Muscle layer of duodenum (tissue), 2 donors: ENCODE results near the gene TSPAN9.

Experiments
- H3K27ac ChIP-seq: one replicate; pipeline ENCODE4 v1.7.0; 2013; ENCODE audit warnings: mild to moderate bottlenecking, low read length
- H3K27me3 ChIP-seq: one replicate; pipeline ENCODE4 v1.7.0; 2013; ENCODE audit warnings: low read depth, mild to moderate bottlenecking, control low read depth, low read length
- H3K36me3 ChIP-seq, 2 donors: one replicate each; pipeline ENCODE4 v1.7.0; 2013; ENCODE audit warnings: low read length in 2 of 2, control low read depth in 1 of 2, mild to moderate bottlenecking in 1 of 2; ENCODE audit not compliant: insufficient read depth in 2 of 2, control insufficient read depth in 1 of 2
- H3K4me1 ChIP-seq, 2 donors: one replicate each; pipeline ENCODE4 v1.7.0; 2013; ENCODE audit warnings: low read length in 2 of 2, mild to moderate bottlenecking in 2 of 2, control low read depth in 1 of 2, moderate library complexity in 1 of 2; ENCODE audit not compliant: insufficient read depth in 2 of 2, control insufficient read depth in 1 of 2
- H3K4me3 ChIP-seq, 2 donors: one replicate each; pipeline ENCODE4 v1.7.0; 2013; ENCODE audit warnings: low read length in 2 of 2, low read depth in 1 of 2, mild to moderate bottlenecking in 1 of 2
- H3K9me3 ChIP-seq, 2 donors: one replicate each; pipeline ENCODE4 v1.7.0; 2013; ENCODE audit warnings: low read length in 2 of 2, control low read depth in 1 of 2, mild to moderate bottlenecking in 1 of 2; ENCODE audit not compliant: control insufficient read depth in 1 of 2
- donor health status: healthy.

Gene TSPAN9

GRCh38 chr12:3293446-3294161 is 216.4 kb downstream of the TSPAN9 start:
- no peaks in the 10 kb centered on the region for H3K27me3 ChIP-seq
- H3K9me3 ChIP-seq: no peaks in the 10 kb centered on the region
- no peak overlapping the region for H3K4me3 ChIP-seq
- H3K36me3 ChIP-seq: peaks cover 0 to 5% of the 10 kb centered on the region in 2 donors
- no peak overlapping the region for H3K27ac ChIP-seq
- peaks cover 0 to 5% of the 10 kb centered on the region in 2 donors for H3K4me1 ChIP-seq

- Histone ChIP-seq H3K9me3 (no peaks in the 10 kb centered on the region), H3K27me3 (peaks cover 6% of the 10 kb centered on the region), H3K4me1 (peaks cover 0 to 5% of the 10 kb centered on the region in 2 donors), H3K36me3 (peaks cover 0 to 3% of the 10 kb centered on the region in 2 donors), H3K4me3 (no peak overlapping the region), H3K27ac (no peak overlapping the region)
Observed at GRCh38 chr12:3294481-3294911, 217.3 kb downstream of the TSPAN9 start.

GRCh38 chr12:3295225-3295624 is 218.0 kb downstream of the TSPAN9 start:
- Histone ChIP-seq H3K36me3 (peaks cover 0 to 3% of the 10 kb centered on the region in 2 donors), H3K27me3 (peaks cover 6% of the 10 kb centered on the region), H3K27ac (no peak overlapping the region)

GRCh38 chr12:3295646-3296408 is 218.6 kb downstream of the TSPAN9 start:
- H3K27ac ChIP-seq: no peak overlapping the region
- H3K4me3 ChIP-seq: no peak overlapping the region

More at GRCh38 chr12:3295225-3295624, 218.0 kb downstream of the TSPAN9 start:
- Histone ChIP-seq H3K9me3 (no peaks in the 10 kb centered on the region), H3K4me3 (no peak overlapping the region), H3K4me1 (peaks cover 0 to 10% of the 10 kb centered on the region in 2 donors)

GRCh38 chr12:3296409-3296701 is 219.2 kb downstream of the TSPAN9 start:
- no peak overlapping the region for H3K27ac ChIP-seq
- no peaks in the 10 kb centered on the region for H3K9me3 ChIP-seq
- no peak overlapping the region for H3K4me3 ChIP-seq
- peaks cover 6% of the 10 kb centered on the region for H3K27me3 ChIP-seq
- H3K36me3 ChIP-seq: peaks cover 0 to 3% of the 10 kb centered on the region in 2 donors
- peaks cover 0 to 15% of the 10 kb centered on the region in 2 donors for H3K4me1 ChIP-seq

More at GRCh38 chr12:3295646-3296408, 218.6 kb downstream of the TSPAN9 start:
- Histone ChIP-seq H3K4me1 (peaks cover 0 to 15% of the 10 kb centered on the region in 2 donors), H3K36me3 (peaks cover 0 to 3% of the 10 kb centered on the region in 2 donors), H3K9me3 (no peaks in the 10 kb centered on the region), H3K27me3 (peaks cover 6% of the 10 kb centered on the region)

- H3K4me1 ChIP-seq: peaks cover 0 to 15% of the 10 kb centered on the region in 2 donors
- H3K36me3 ChIP-seq: no peaks in the 10 kb centered on the region
- H3K27ac ChIP-seq: no peak overlapping the region
- no peaks in the 10 kb centered on the region for H3K9me3 ChIP-seq
- peaks cover 6% of the 10 kb centered on the region for H3K27me3 ChIP-seq
- H3K4me3 ChIP-seq: no peak overlapping the region
Observed at GRCh38 chr12:3298603-3299002, 221.4 kb downstream of the TSPAN9 start.

GRCh38 chr12:3299929-3300832 is 223.0 kb downstream of the TSPAN9 start:
- Histone ChIP-seq H3K36me3 (no peaks in the 10 kb centered on the region), H3K27me3 (peaks cover 6% of the 10 kb centered on the region), H3K4me3 (peak overlapping the region in 1 of 2 donors; percentile 54), H3K4me1 (peaks cover 0 to 10% of the 10 kb centered on the region in 2 donors), H3K9me3 (no peaks in the 10 kb centered on the region), H3K27ac (peak overlapping the region; percentile 43)

GRCh38 chr12:3300833-3301401 is 223.7 kb downstream of the TSPAN9 start:
- Histone ChIP-seq H3K9me3 (no peaks in the 10 kb centered on the region), H3K36me3 (no peaks in the 10 kb centered on the region), H3K4me3 (no peak overlapping the region), H3K27ac (no peak overlapping the region), H3K4me1 (peaks cover 0 to 10% of the 10 kb centered on the region in 2 donors), H3K27me3 (peaks cover 6% of the 10 kb centered on the region)

GRCh38 chr12:3302401-3303041 is 225.3 kb downstream of the TSPAN9 start:
- Histone ChIP-seq H3K4me1 (peaks cover 0 to 10% of the 10 kb centered on the region in 2 donors), H3K27me3 (peaks cover 6% of the 10 kb centered on the region), H3K27ac (no peak overlapping the region), H3K36me3 (no peaks in the 10 kb centered on the region), H3K9me3 (no peaks in the 10 kb centered on the region), H3K4me3 (no peak overlapping the region)

DNA sequence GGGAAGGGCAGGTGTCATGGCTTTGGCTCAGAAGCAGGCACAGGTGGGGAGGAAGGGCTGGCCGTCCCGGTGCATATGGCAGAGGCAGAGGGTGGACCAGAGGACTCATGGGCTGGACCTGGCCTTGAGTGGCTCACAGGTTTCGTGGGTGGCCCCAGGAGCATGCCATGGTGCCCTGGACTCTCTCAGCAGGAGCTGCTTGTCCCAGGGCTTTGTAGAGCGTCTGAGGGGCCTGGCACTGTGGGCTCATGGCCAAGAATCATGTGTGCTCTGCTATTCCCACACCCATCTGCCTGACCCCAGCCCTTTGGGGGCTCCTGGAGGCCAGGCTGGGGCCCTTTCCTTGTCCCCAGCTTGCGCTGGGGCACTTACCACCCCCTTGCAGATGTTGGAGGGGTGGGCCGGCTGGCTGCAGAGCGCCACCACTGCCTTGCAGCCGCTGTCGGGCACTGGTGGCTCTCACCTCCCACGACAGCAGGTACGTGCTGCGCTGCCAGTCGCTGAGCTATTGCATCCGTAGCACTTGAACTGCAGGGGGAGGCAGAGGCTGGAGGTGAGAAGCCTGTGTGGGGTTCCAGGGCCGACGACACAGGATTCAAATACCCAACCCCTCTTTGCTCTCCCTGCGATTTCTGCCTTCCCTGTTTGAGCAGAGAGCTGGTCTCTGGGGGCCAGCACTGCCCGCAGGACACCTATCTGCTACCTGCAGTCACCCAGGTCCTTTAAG is 226.4 kb downstream of the TSPAN9 start:
- H3K4me3 ChIP-seq: no peak overlapping the region
- H3K36me3 ChIP-seq: no peaks in the 10 kb centered on the region
- no peaks in the 10 kb centered on the region for H3K9me3 ChIP-seq
- peaks cover 6% of the 10 kb centered on the region for H3K27me3 ChIP-seq
- H3K4me1 ChIP-seq: peaks cover 0 to 10% of the 10 kb centered on the region in 2 donors
- H3K27ac ChIP-seq: no peak overlapping the region
